Breast epithelium (tissue), 4 donors: ENCODE results near the gene SHISA2. TPM values are rescaled to one million over a fixed set of nuclear protein-coding genes. Genes with fewer than 3 reads are reported as not detected.
A peak's percentile ranks its signal among the peaks of the same experiment; 100 is the strongest.

ENCODE experiments used
- DNase-seq, 2 donors: peaks; one replicate each; pipeline ENCODE4 v3.0.0-alpha.2; 2019; ENCODE audit warnings: low spot score in 2 of 2
- H3K27ac ChIP-seq, 2 donors: fragments of 200-600 bp; sonication (generic) in 1 of 2; one replicate each; pipeline ENCODE4 v1.5.1; 2016 to 2019; ENCODE audit warnings: mild to moderate bottlenecking in 1 of 2
- H3K27me3 ChIP-seq, 2 donors: fragments of 200-600 bp; sonication (generic) in 1 of 2; one replicate each; pipeline versions ENCODE4 v1.5.1 to v1.6.0; 2017 to 2019; ENCODE audit warnings: control low read depth in 1 of 2, mild to moderate bottlenecking in 1 of 2
- H3K36me3 ChIP-seq: fragments of 200-600 bp; one replicate; pipeline ENCODE4 v1.5.1; 2019
- H3K4me1 ChIP-seq, 2 donors: fragments of 200-600 bp; sonication (generic); one replicate each; pipeline ENCODE4 v1.5.1; 2016 to 2019; ENCODE audit warnings: control low read depth in 1 of 2
- H3K4me3 ChIP-seq, 3 donors: fragments of 200-600 bp; sonication (generic); 1 replicate in 2 of 3; 2 replicates in 1 of 3; pipeline ENCODE4 v1.5.1; 2016 to 2019; ENCODE audit warnings: mild to moderate bottlenecking in 3 of 3, moderate library complexity in 2 of 3
- H3K9me3 ChIP-seq, 2 donors: fragments of 200-600 bp; sonication (generic) in 1 of 2; one replicate each; pipeline ENCODE4 v1.5.1; 2016 to 2019; ENCODE audit warnings: control low read depth in 1 of 2
- CTCF ChIP-seq, 3 donors: fragments of 450-650 bp; IDR thresholded peaks; one replicate each; pipeline ENCODE4 v1.5.1; 2016 to 2017; ENCODE audit warnings: antibody characterized with exemption in 3 of 3, mild to moderate bottlenecking in 3 of 3, moderate library complexity in 3 of 3
- POLR2A ChIP-seq: fragments of 450-650 bp; IDR thresholded peaks from one replicate; pipeline ENCODE4 v1.6.1; 2016; ENCODE audit warnings: antibody characterized with exemption, mild to moderate bottlenecking, moderate library complexity
- POLR2AphosphoS5 ChIP-seq, 3 donors: sonication (generic); formaldehyde crosslinking; IDR thresholded peaks; one replicate each; pipeline ENCODE4 v1.6.1; 2017; ENCODE audit warnings: antibody characterized with exemption in 3 of 3
- intact Hi-C: fragments of 100-400 bp; cut with DNase I; formaldehyde crosslinking; loops from one replicate; pipeline ENCODE4 v1.15.1; 2023; ENCODE audit warnings: low total_unique reads
- total RNA-seq, 3 donors: library from RNA; depleted of rRNA; stranded (reverse); fragments of >200 nt; gene quantifications; one replicate each; pipeline ENCODE4 v1.1.0, GENCODE V29; 2016

Gene SHISA2
- total RNA-seq, 3 donors from 2014 or later, result 0.64 to 43.8 (median 2.6) TPM

- Histone ChIP-seq H3K9me3 (no peaks in the 10 kb centered on the region), H3K36me3 (no peaks in the 10 kb centered on the region), H3K4me3 (no peak overlapping the region), H3K4me1 (no peaks in the 10 kb centered on the region), H3K27me3 (no peaks in the 10 kb centered on the region), H3K27ac (no peak overlapping the region)
- intact Hi-C loops, result no loop called here
- TF ChIP-seq CTCF (IDR thresholded peaks at IDR 0.05), result peak in 2 of 3 donors; percentile 56 to 65
- TF ChIP-seq POLR2AphosphoS5 (IDR thresholded peaks at IDR 0.05), result no peak
- peak in 1 of 2 donors; percentile 23 for DNase-seq
Observed at GRCh38 chr13:26062853-26063444, 11.1 kb upstream of the SHISA2 start.

- no peaks in the 10 kb centered on the region for H3K27me3 ChIP-seq
- H3K27ac ChIP-seq, result no peak overlapping the region
- DNase-seq, result no peak
- TF ChIP-seq CTCF (IDR thresholded peaks at IDR 0.05) (no peak), POLR2A (no peak), POLR2AphosphoS5 (IDR thresholded peaks at IDR 0.05) (no peak)
- no peaks in the 10 kb centered on the region for H3K9me3 ChIP-seq
- H3K4me3 ChIP-seq, result no peak overlapping the region
- H3K36me3 ChIP-seq, result no peaks in the 10 kb centered on the region
- intact Hi-C loops, result no loop called here
- no peaks in the 10 kb centered on the region for H3K4me1 ChIP-seq
Observed at GRCh38 chr13:26061947-26062346, 10.1 kb upstream of the SHISA2 start.

- no peak for TF ChIP-seq CTCF (IDR thresholded peaks at IDR 0.05)
- H3K4me1 ChIP-seq, result no peaks in the 10 kb centered on the region
Observed at GRCh38 chr13:26061256-26061655, 9.4 kb upstream of the SHISA2 start.

GRCh38 chr13:26060357-26060756 is 8.5 kb upstream of the SHISA2 start:
- no peaks in the 10 kb centered on the region for H3K36me3 ChIP-seq
- H3K9me3 ChIP-seq, result no peaks in the 10 kb centered on the region
- no peak for TF ChIP-seq POLR2A
- TF ChIP-seq POLR2AphosphoS5 (IDR thresholded peaks at IDR 0.05), result no peak
- no peak for TF ChIP-seq CTCF (IDR thresholded peaks at IDR 0.05)
- no peak for DNase-seq
- no peak overlapping the region for H3K4me3 ChIP-seq
- no peaks in the 10 kb centered on the region for H3K4me1 ChIP-seq
- H3K27me3 ChIP-seq, result peaks cover 0 to 3% of the 10 kb centered on the region in 2 donors
- no peak overlapping the region for H3K27ac ChIP-seq
- intact Hi-C loops, result no loop called here

More at GRCh38 chr13:26061256-26061655, 9.4 kb upstream of the SHISA2 start:
- DNase-seq, result no peak
- Histone ChIP-seq H3K4me3 (no peak overlapping the region), H3K27ac (no peak overlapping the region), H3K27me3 (no peaks in the 10 kb centered on the region), H3K9me3 (no peaks in the 10 kb centered on the region), H3K36me3 (no peaks in the 10 kb centered on the region)
- intact Hi-C loops, result no loop called here

GRCh38 chr13:26058704-26059103 is 6.9 kb upstream of the SHISA2 start:
- H3K27me3 ChIP-seq, result peaks cover 0 to 3% of the 10 kb centered on the region in 2 donors
- H3K27ac ChIP-seq, result no peak overlapping the region
- no peaks in the 10 kb centered on the region for H3K9me3 ChIP-seq
- no peaks in the 10 kb centered on the region for H3K36me3 ChIP-seq
- intact Hi-C loops, result no loop called here
- TF ChIP-seq CTCF (IDR thresholded peaks at IDR 0.05), result no peak
- TF ChIP-seq POLR2A, result no peak
- no peak for TF ChIP-seq POLR2AphosphoS5 (IDR thresholded peaks at IDR 0.05)
- no peaks in the 10 kb centered on the region for H3K4me1 ChIP-seq
- DNase-seq, result no peak
- no peak overlapping the region for H3K4me3 ChIP-seq
